Measurements from ENCODE around the gene OAS1.

Gene OAS1

GRCh38 chr12:112881602-112882001 is 25.2 kb upstream of the OAS1 start:
- Histone ChIP-seq H3K36me3 (ENCODE audit: insufficient read depth, low read length) (no peaks in the 10 kb centered on the region), H3K9ac (ENCODE audit: low read depth, low read length) (no peak overlapping the region), H3K4me1 (ENCODE audit: insufficient read depth, low read length) (no peaks in the 10 kb centered on the region), H3K9me3 (ENCODE audit: control insufficient read depth, insufficient read depth, low read length) (0 out of 2 replicates have a peak, but pooled peaks cover 4% of the 10 kb centered on the region)

DNA sequence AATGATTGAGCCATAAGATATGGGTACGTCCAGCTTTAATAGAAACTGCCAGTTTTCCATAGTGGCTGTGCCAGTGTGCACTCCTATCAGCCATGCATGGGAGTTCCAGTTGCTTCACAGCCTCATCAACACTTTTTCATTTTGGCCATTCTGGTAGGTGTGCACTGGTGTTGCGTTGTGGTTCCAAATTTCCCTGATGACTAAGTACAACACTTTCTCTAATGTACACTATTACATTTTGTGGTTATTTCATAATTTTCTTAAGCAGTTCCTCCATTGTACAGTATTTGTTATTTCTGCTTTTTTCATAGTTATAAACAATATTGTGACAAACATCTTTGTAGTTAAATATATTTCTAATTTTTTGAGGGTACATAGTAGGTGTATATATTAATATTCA is 21.5 kb upstream of the OAS1 start:
- no peaks in the 10 kb centered on the region for H3K4me1 ChIP-seq (ENCODE audit: insufficient read depth, low read length)
- H3K36me3 ChIP-seq (ENCODE audit: insufficient read depth, low read length): no peaks in the 10 kb centered on the region
- no peak overlapping the region for H3K9ac ChIP-seq (ENCODE audit: low read depth, low read length)
- H3K9me3 ChIP-seq (ENCODE audit: control insufficient read depth, insufficient read depth, low read length): 0 out of 2 replicates have a peak, but pooled peaks cover 4% of the 10 kb centered on the region

DNA sequence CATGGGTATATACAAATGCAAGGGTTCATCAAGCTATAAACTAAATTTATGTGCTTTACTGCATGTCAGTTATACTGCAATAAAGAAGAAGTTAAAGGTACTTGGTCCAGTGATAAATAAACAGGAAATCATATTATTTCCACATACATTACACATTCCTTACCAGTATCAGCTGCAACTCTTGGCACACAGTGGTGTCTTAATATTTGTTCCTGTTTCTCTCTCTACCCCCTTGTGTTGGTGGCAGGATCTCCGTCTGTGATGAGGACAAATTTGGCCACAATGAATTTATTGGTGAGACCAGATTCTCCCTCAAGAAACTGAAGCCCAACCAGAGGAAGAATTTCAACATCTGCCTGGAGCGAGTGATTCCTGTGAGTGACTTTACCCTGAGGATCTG is 19.2 kb upstream of the OAS1 start:
- Histone ChIP-seq H3K36me3 (ENCODE audit: insufficient read depth, low read length) (no peaks in the 10 kb centered on the region), H3K4me1 (ENCODE audit: insufficient read depth, low read length) (no peaks in the 10 kb centered on the region), H3K9me3 (ENCODE audit: control insufficient read depth, insufficient read depth, low read length) (0 out of 2 replicates have a peak, but pooled peaks cover 4% of the 10 kb centered on the region), H3K9ac (ENCODE audit: low read depth, low read length) (no peak overlapping the region)

- H3K36me3 ChIP-seq (ENCODE audit: insufficient read depth, low read length): no peaks in the 10 kb centered on the region
- H3K9me3 ChIP-seq (ENCODE audit: control insufficient read depth, insufficient read depth, low read length): no peaks in the 10 kb centered on the region
- H3K9ac ChIP-seq (ENCODE audit: low read depth, low read length): no peak overlapping the region
- H3K4me1 ChIP-seq (ENCODE audit: insufficient read depth, low read length): no peaks in the 10 kb centered on the region
Observed at GRCh38 chr12:112891093-112892024, 15.4 kb upstream of the OAS1 start.

- H3K4me1 ChIP-seq (ENCODE audit: insufficient read depth, low read length): no peaks in the 10 kb centered on the region
- H3K36me3 ChIP-seq (ENCODE audit: insufficient read depth, low read length): no peaks in the 10 kb centered on the region
- no peaks in the 10 kb centered on the region for H3K9me3 ChIP-seq (ENCODE audit: control insufficient read depth, insufficient read depth, low read length)
- H3K9ac ChIP-seq (ENCODE audit: low read depth, low read length): no peak overlapping the region
Observed at GRCh38 chr12:112892856-112893255, 13.9 kb upstream of the OAS1 start.

- Histone ChIP-seq H3K9me3 (ENCODE audit: control insufficient read depth, insufficient read depth, low read length) (no peaks in the 10 kb centered on the region), H3K4me1 (ENCODE audit: insufficient read depth, low read length) (no peaks in the 10 kb centered on the region), H3K9ac (ENCODE audit: low read depth, low read length) (no peak overlapping the region), H3K36me3 (ENCODE audit: insufficient read depth, low read length) (no peaks in the 10 kb centered on the region)
Observed at GRCh38 chr12:112894128-112894527, 12.6 kb upstream of the OAS1 start.

DNA sequence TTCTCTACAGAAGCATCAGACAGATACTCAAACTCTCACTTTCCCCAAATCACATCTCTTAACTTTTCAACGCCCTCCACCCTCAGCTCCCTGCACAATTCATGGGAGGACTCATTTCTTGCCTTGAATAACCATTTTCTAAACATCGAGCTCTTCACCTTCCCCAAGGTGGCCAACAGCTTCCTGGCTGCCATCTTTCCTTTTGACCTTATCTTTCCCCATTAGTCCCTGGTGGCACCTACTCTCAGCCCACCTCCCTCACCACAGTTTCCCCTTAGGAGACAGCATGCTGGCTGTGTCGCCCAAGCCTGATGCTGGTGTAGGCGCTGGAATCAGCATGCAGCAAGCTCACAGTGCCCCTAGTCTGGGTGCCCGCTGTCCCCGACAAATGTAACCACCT is 8.4 kb upstream of the OAS1 start:
- Histone ChIP-seq H3K9ac (ENCODE audit: low read depth, low read length) (no peak overlapping the region), H3K4me1 (ENCODE audit: insufficient read depth, low read length) (no peaks in the 10 kb centered on the region), H3K36me3 (ENCODE audit: insufficient read depth, low read length) (no peaks in the 10 kb centered on the region), H3K9me3 (ENCODE audit: control insufficient read depth, insufficient read depth, low read length) (no peaks in the 10 kb centered on the region)

- Histone ChIP-seq H3K4me1 (ENCODE audit: insufficient read depth, low read length) (no peaks in the 10 kb centered on the region), H3K36me3 (ENCODE audit: insufficient read depth, low read length) (no peaks in the 10 kb centered on the region), H3K9me3 (ENCODE audit: control insufficient read depth, insufficient read depth, low read length) (no peaks in the 10 kb centered on the region), H3K9ac (ENCODE audit: low read depth, low read length) (no peak overlapping the region)
Observed at GRCh38 chr12:112900298-112901145, 6.2 kb upstream of the OAS1 start.

- H3K9me3 ChIP-seq (ENCODE audit: control insufficient read depth, insufficient read depth, low read length): no peaks in the 10 kb centered on the region
- no peak overlapping the region for H3K9ac ChIP-seq (ENCODE audit: low read depth, low read length)
- no peaks in the 10 kb centered on the region for H3K4me1 ChIP-seq (ENCODE audit: insufficient read depth, low read length)
- no peaks in the 10 kb centered on the region for H3K36me3 ChIP-seq (ENCODE audit: insufficient read depth, low read length)
Observed at GRCh38 chr12:112901271-112901670, 5.5 kb upstream of the OAS1 start.

- H3K9ac ChIP-seq (ENCODE audit: low read depth, low read length): no peak overlapping the region
Observed at GRCh38 chr12:112904571-112904970, 2.2 kb upstream of the OAS1 start.

GRCh38 chr12:112905451-112906089 is 1.2 kb upstream of the OAS1 start:
- Histone ChIP-seq H3K36me3 (ENCODE audit: insufficient read depth, low read length) (no peaks in the 10 kb centered on the region), H3K9ac (ENCODE audit: low read depth, low read length) (no peak overlapping the region), H3K4me1 (ENCODE audit: insufficient read depth, low read length) (peaks cover 4% of the 10 kb centered on the region; the same call in 1 of the 2 replicates), H3K9me3 (ENCODE audit: control insufficient read depth, insufficient read depth, low read length) (no peaks in the 10 kb centered on the region; the same call in 1 of the 2 replicates)

More at GRCh38 chr12:112904571-112904970, 2.2 kb upstream of the OAS1 start:
- no peaks in the 10 kb centered on the region; the same call in 1 of the 2 replicates for H3K9me3 ChIP-seq (ENCODE audit: control insufficient read depth, insufficient read depth, low read length)
- H3K4me1 ChIP-seq (ENCODE audit: insufficient read depth, low read length): peaks cover 4% of the 10 kb centered on the region; the same call in 1 of the 2 replicates
- H3K36me3 ChIP-seq (ENCODE audit: insufficient read depth, low read length): no peaks in the 10 kb centered on the region

- Histone ChIP-seq H3K9me3 (ENCODE audit: control insufficient read depth, insufficient read depth, low read length) (peaks cover 9% of the 10 kb centered on the region; the same call in 1 of the 2 replicates), H3K9ac (ENCODE audit: low read depth, low read length) (no peak overlapping the region; the same call in 1 of the 2 replicates), H3K4me1 (ENCODE audit: insufficient read depth, low read length) (peaks cover 4% of the 10 kb centered on the region; the same call in 1 of the 2 replicates)
Observed at GRCh38 chr12:112907415-112908157, 824 bp downstream of the OAS1 start.

GRCh38 chr12:112908548-112908947 is 1.8 kb downstream of the OAS1 start:
- H3K36me3 ChIP-seq (ENCODE audit: insufficient read depth, low read length): no peaks in the 10 kb centered on the region
- peaks cover 4% of the 10 kb centered on the region; the same call in 1 of the 2 replicates for H3K4me1 ChIP-seq (ENCODE audit: insufficient read depth, low read length)
- H3K9me3 ChIP-seq (ENCODE audit: control insufficient read depth, insufficient read depth, low read length): peaks cover 12% of the 10 kb centered on the region; the same call in 1 of the 2 replicates
- no peak overlapping the region for H3K9ac ChIP-seq (ENCODE audit: low read depth, low read length)

More at GRCh38 chr12:112907415-112908157, 824 bp downstream of the OAS1 start:
- no peaks in the 10 kb centered on the region for H3K36me3 ChIP-seq (ENCODE audit: insufficient read depth, low read length)

All from ES-I3 (cell line).